Measurements from ENCODE around the gene ARHGEF12.

The ARHGEF12 gene

GRCh38 chr11:120521176-120521575 lies 185.0 kb downstream of the ARHGEF12 start:
- no peak for DNase-seq

- no peak for DNase-seq
These were observed 185.8 kb downstream of the ARHGEF12 start for GRCh38 chr11:120522021-120522420.

GRCh38 chr11:120522736-120523135 lies 186.5 kb downstream of the ARHGEF12 start:
- no peak for DNase-seq

GRCh38 chr11:120523196-120523595 lies 187.0 kb downstream of the ARHGEF12 start:
- no peak for DNase-seq

GRCh38 chr11:120524536-120525085 lies 188.4 kb downstream of the ARHGEF12 start:
- no peak for DNase-seq

GRCh38 chr11:120525261-120526171 lies 189.3 kb downstream of the ARHGEF12 start:
- DNase-seq = no peak

- no peak for DNase-seq
These were observed 190.0 kb downstream of the ARHGEF12 start for GRCh38 chr11:120526241-120526640.

- DNase-seq = no peak
These were observed 191.0 kb downstream of the ARHGEF12 start for GRCh38 chr11:120527111-120527761.

- no peak for DNase-seq
These were observed 192.5 kb downstream of the ARHGEF12 start for GRCh38 chr11:120528749-120529148.

- no peak for DNase-seq
These were observed 193.0 kb downstream of the ARHGEF12 start for GRCh38 chr11:120529214-120529613.

GRCh38 chr11:120529911-120530310 lies 193.7 kb downstream of the ARHGEF12 start:
- DNase-seq = no peak

- no peak for DNase-seq
These were observed 196.0 kb downstream of the ARHGEF12 start for GRCh38 chr11:120532082-120532831.

GRCh38 chr11:120532832-120533196 lies 196.6 kb downstream of the ARHGEF12 start:
- DNase-seq = no peak

- DNase-seq = no peak
These were observed 200.0 kb downstream of the ARHGEF12 start for GRCh38 chr11:120536091-120536796.

- no peak for DNase-seq
These were observed 200.6 kb downstream of the ARHGEF12 start for GRCh38 chr11:120536797-120537169.

GRCh38 chr11:120537996-120538395 lies 201.8 kb downstream of the ARHGEF12 start:
- DNase-seq = no peak

GRCh38 chr11:120538707-120539106 lies 202.5 kb downstream of the ARHGEF12 start:
- no peak for DNase-seq

Measured in NCI-H1048 (cell line).